Liver (tissue), 9 donors: ENCODE data around the gene MAP2K7. TPM values are rescaled to one million over a fixed set of nuclear protein-coding genes. Genes with fewer than 3 reads are reported as not detected.

ENCODE experiments used
- DNase-seq: peaks from one replicate; pipeline ENCODE4 v3.0.0-alpha.2; 2017; ENCODE audit warnings: low spot score
- H3K27ac ChIP-seq, 2 donors: one replicate each; pipeline ENCODE4 v1.7.0; 2013; ENCODE audit warnings: inconsistent platforms in 2 of 2, low read length in 2 of 2, control low read depth in 1 of 2, low read depth in 1 of 2, mild to moderate bottlenecking in 1 of 2
- H3K27me3 ChIP-seq, 4 donors: one replicate each; pipeline versions ENCODE4 v1.6.1 to v1.7.0; 2013; ENCODE audit warnings: low read length in 3 of 4, inconsistent platforms in 1 of 4, mild to moderate bottlenecking in 1 of 4, moderate library complexity in 1 of 4; ENCODE audit not compliant: control insufficient read depth in 4 of 4, insufficient read depth in 4 of 4
- H3K36me3 ChIP-seq, 4 donors: one replicate each; pipeline versions ENCODE4 v1.6.1 to v1.7.0; 2013; ENCODE audit warnings: low read length in 3 of 4, mild to moderate bottlenecking in 3 of 4, low read depth in 1 of 4, moderate library complexity in 1 of 4; ENCODE audit not compliant: control insufficient read depth in 4 of 4, insufficient read depth in 3 of 4
- H3K4me1 ChIP-seq, 4 donors: one replicate each; pipeline versions ENCODE4 v1.6.1 to v1.7.0; 2013; ENCODE audit warnings: low read length in 3 of 4, mild to moderate bottlenecking in 3 of 4, moderate library complexity in 1 of 4; ENCODE audit not compliant: control insufficient read depth in 4 of 4, insufficient read depth in 4 of 4
- H3K4me3 ChIP-seq, 3 donors: one replicate each; pipeline versions ENCODE4 v1.6.1 to v1.7.0; 2013; ENCODE audit warnings: low read length in 3 of 3, control low read depth in 1 of 3, low read depth in 1 of 3, mild to moderate bottlenecking in 1 of 3
- H3K9ac ChIP-seq, 2 donors: one replicate each; pipeline ENCODE4 v1.7.0; 2013; ENCODE audit warnings: low read length in 2 of 2, mild to moderate bottlenecking in 2 of 2, moderate library complexity in 2 of 2, control low read depth in 1 of 2, low read depth in 1 of 2
- H3K9me3 ChIP-seq, 4 donors: one replicate each; pipeline versions ENCODE4 v1.6.1 to v1.7.0; 2013; ENCODE audit warnings: low read length in 3 of 4; ENCODE audit not compliant: control insufficient read depth in 4 of 4
- ATF3 ChIP-seq: IDR thresholded peaks from 2 replicates; pipeline ENCODE4 v1.6.1; 2016; ENCODE audit warnings: antibody characterized with exemption
- EGR1 ChIP-seq, 2 donors: IDR thresholded peaks; 2 replicates each; pipeline ENCODE4 v1.6.1; 2016 to 2018; ENCODE audit warnings: antibody characterized with exemption in 2 of 2, low read depth in 2 of 2
- FOXA1 ChIP-seq: IDR thresholded peaks from 2 replicates; pipeline ENCODE4 v1.6.1; 2016; ENCODE audit warnings: antibody characterized with exemption
- FOXA2 ChIP-seq: IDR thresholded peaks from 2 replicates; pipeline ENCODE4 v1.6.1; 2016; ENCODE audit warnings: antibody characterized with exemption
- GABPA ChIP-seq, 2 donors: IDR thresholded peaks in 1 of 2; conservative IDR thresholded peaks in 1 of 2; 2 replicates each; pipeline ENCODE4 v1.6.1; 2016; ENCODE audit warnings: antibody characterized with exemption in 2 of 2, mild to moderate bottlenecking in 1 of 2, moderate library complexity in 1 of 2
- HNF4A ChIP-seq, 2 donors: conservative IDR thresholded peaks; 2 replicates each; pipeline ENCODE4 v1.6.1; 2016; ENCODE audit warnings: antibody characterized with exemption in 2 of 2, mild to moderate bottlenecking in 2 of 2
- HNF4G ChIP-seq: IDR thresholded peaks from 2 replicates; pipeline ENCODE4 v1.6.1; 2016; ENCODE audit warnings: antibody characterized with exemption
- JUND ChIP-seq, 2 donors: IDR thresholded peaks; 2 replicates each; pipeline ENCODE4 v1.6.1; 2016; ENCODE audit warnings: antibody characterized with exemption in 2 of 2
- MAX ChIP-seq: IDR thresholded peaks from 2 replicates; pipeline ENCODE4 v1.6.1; 2016; ENCODE audit warnings: antibody characterized with exemption
- NR2F2 ChIP-seq: IDR thresholded peaks from 2 replicates; pipeline ENCODE4 v1.6.1; 2016; ENCODE audit warnings: antibody characterized with exemption
- REST ChIP-seq: IDR thresholded peaks from 2 replicates; pipeline ENCODE4 v1.6.1; 2016; ENCODE audit warnings: antibody characterized with exemption, mild to moderate bottlenecking
- RXRA ChIP-seq, 2 donors: IDR thresholded peaks; 2 replicates each; pipeline ENCODE4 v1.6.1; 2017 to 2018; ENCODE audit warnings: antibody characterized with exemption in 2 of 2, mild to moderate bottlenecking in 1 of 2
- SP1 ChIP-seq: IDR thresholded peaks from 2 replicates; pipeline ENCODE4 v1.6.1; 2018; ENCODE audit warnings: antibody characterized with exemption, mild to moderate bottlenecking
- TAF1 ChIP-seq: conservative IDR thresholded peaks from 2 replicates; pipeline ENCODE4 v1.6.1; 2016; ENCODE audit warnings: antibody characterized with exemption, mild to moderate bottlenecking
- ZBTB33 ChIP-seq: IDR thresholded peaks from 2 replicates; pipeline ENCODE4 v1.6.1; 2016; ENCODE audit warnings: antibody characterized with exemption
- WGBS: extraction: QIAGEN DNeasy Blood & Tissue Kit; methylation state at CpG from one replicate; pipeline ENCODE4 v1.1.7; 2013; 5-methylcytosine and 5-hydroxymethylcytosine counted together
- polyA plus RNA-seq, 2 donors: library from polyadenylated mRNA; stranded (reverse) in 1 of 2; unstranded in 1 of 2; fragments of 200-250 nt in 1 of 2; fragments of >200 nt in 1 of 2; fragmentation: Nextera tagmentation in 1 of 2; extraction: Ambion mirVana in 1 of 2; gene quantifications; one replicate each; pipeline versions ENCODE4 v1.2.1 to v1.2.3, GENCODE V29; 2013 to 2015
- total RNA-seq, 2 donors: library from RNA; depleted of rRNA; stranded (reverse); fragments of >200 nt; gene quantifications; one replicate each; pipeline ENCODE4 v1.2.3, GENCODE V29; 2014
- donor health status: healthy.
- donor health status: healthy.
- donor health status: healthy.
- donor health status: healthy.
- donor health status: healthy.

The MAP2K7 gene
- total and polyA plus RNA-seq, 4 donors: 3.0 to 11.7 (median 9.5) TPM

GRCh38 chr19:7900931-7901330 is 2.7 kb upstream of the MAP2K7 start:
- H3K9me3 ChIP-seq: no peaks in the 10 kb centered on the region
- no peaks in the 10 kb centered on the region for H3K36me3 ChIP-seq
- H3K27ac ChIP-seq: no peak overlapping the region
- H3K27me3 ChIP-seq: no peaks in the 10 kb centered on the region
- H3K4me1 ChIP-seq: peaks cover 9 to 40% (median 27%) of the 10 kb centered on the region in 4 donors
- no peak for DNase-seq
- WGBS: 93% methylated on average over 3 of the region's 3 CpGs
- TF ChIP-seq ATF3: no peak
- TF ChIP-seq MAX: no peak
- TF ChIP-seq JUND (IDR thresholded peaks at IDR 0.05): no peak
- TF ChIP-seq GABPA (IDR thresholded peaks at IDR 0.05 in 1 of 2, conservative IDR thresholded peaks at IDR 0.05 in 1 of 2): no peak
- no peak for TF ChIP-seq ZBTB33
- TF ChIP-seq FOXA1: no peak
- no peak for TF ChIP-seq EGR1 (IDR thresholded peaks at IDR 0.05; ENCODE audit: low read depth in 2 of 2)
- no peak for TF ChIP-seq FOXA2
- no peak overlapping the region for H3K9ac ChIP-seq
- H3K4me3 ChIP-seq: no peak overlapping the region

- no peak overlapping the region for H3K27ac ChIP-seq
- H3K27me3 ChIP-seq: no peaks in the 10 kb centered on the region
- 95% methylated on average over 7 of the region's 7 CpGs for WGBS
- TF ChIP-seq SP1 (no peak), REST (no peak), TAF1 (no peak), ATF3 (no peak)
- no peak overlapping the region for H3K9ac ChIP-seq
- H3K4me3 ChIP-seq: no peak overlapping the region
- H3K4me1 ChIP-seq: peaks cover 9 to 42% (median 28%) of the 10 kb centered on the region in 4 donors
- no peaks in the 10 kb centered on the region for H3K36me3 ChIP-seq
- DNase-seq: no peak
- H3K9me3 ChIP-seq: no peaks in the 10 kb centered on the region
Measured at GRCh38 chr19:7901337-7901736, 2.3 kb upstream of the MAP2K7 start.

- Histone ChIP-seq H3K9ac (peak overlapping the region; percentile 10 to 63), H3K4me3 (peak overlapping the region; percentile 65 to 75 (median 65)), H3K27me3 (no peaks in the 10 kb centered on the region), H3K36me3 (peaks cover 0 to 1% (median 0%) of the 10 kb centered on the region in 4 donors), H3K4me1 (peaks cover 8 to 37% (median 22%) of the 10 kb centered on the region in 4 donors), H3K9me3 (no peaks in the 10 kb centered on the region), H3K27ac (peak overlapping the region; percentile 82 to 90)
- DNase-seq: no peak
- no peak for TF ChIP-seq GABPA (IDR thresholded peaks at IDR 0.05 in 1 of 2, conservative IDR thresholded peaks at IDR 0.05 in 1 of 2)
- TF ChIP-seq HNF4A (conservative IDR thresholded peaks at IDR 0.05): peak in 1 of 2 donors; percentile 34
- TF ChIP-seq NR2F2: peak; percentile 91
- no peak for TF ChIP-seq HNF4G
- TF ChIP-seq EGR1 (IDR thresholded peaks at IDR 0.05; ENCODE audit: low read depth in 2 of 2): no peak
- TF ChIP-seq RXRA (IDR thresholded peaks at IDR 0.05): peak in 1 of 2 donors; percentile 75
- WGBS: 9% methylated on average over 20 of the region's 20 CpGs
Measured at GRCh38 chr19:7902796-7903243, 857 bp upstream of the MAP2K7 start.
